Heart left ventricle (tissue), 13 donors: ENCODE results near the gene TMTC3.

Source experiments
- CTCF ChIP-seq, 12 donors: fragments of 200-600 bp; sonication (generic) in 4 of 12; IDR thresholded peaks; one replicate each; pipeline versions ENCODE4 v1.5.0 to v1.8.0; 2018 to 2022; ENCODE audit warnings: antibody characterized with exemption in 12 of 12, mild to moderate bottlenecking in 5 of 12
- POLR2A ChIP-seq, 2 donors: fragments of 450-650 bp; IDR thresholded peaks; one replicate each; pipeline ENCODE4 v1.6.1; 2017; ENCODE audit warnings: antibody characterized with exemption in 2 of 2, mild to moderate bottlenecking in 2 of 2, moderate library complexity in 2 of 2
- donor health status: ischemic (EF 13 %, LVEDD 7.1; RV severe dilation, severe dysfunction).
- donor health status: DM: no; HTN: yes; CAD: no.
- donor health status: DM: no; HTN: no; CAD: no.
- donor health status: ischemic (EF 25% LVEDD 6.9; RV normal size, moderate dysfunction).
- donor health status: ischemic (EF 25% LVEDD 5.7; RV mildly dilated, moderate dysfunction).
- donor health status: ischemic (EF 35%, LVEDD 5.7; RV mildly dilated, moderate dysfunction).
- donor health status: nonischemic (EF 11% LVEDD 7.7; RV severe dilation, severe dysfunction).
- donor health status: DM: yes; HTN: yes; CAD: no.
- donor health status: PGD.
- donor health status: ischemic (EF 29% LVEDD 5.4; RV normal size, mild dysfunction).
- donor health status: nonischemic (EF 23%, LVEDD 6.1; RV moderate dilation, normal function).

- TF ChIP-seq CTCF (IDR thresholded peaks at IDR 0.05) (no peak), POLR2A (IDR thresholded peaks at IDR 0.05) (no peak)
Measured at GRCh38 chr12:88172844-88173407, 30.8 kb downstream of the TMTC3 start.
